ENCODE results near the gene DAD1.

The DAD1 gene

DNA sequence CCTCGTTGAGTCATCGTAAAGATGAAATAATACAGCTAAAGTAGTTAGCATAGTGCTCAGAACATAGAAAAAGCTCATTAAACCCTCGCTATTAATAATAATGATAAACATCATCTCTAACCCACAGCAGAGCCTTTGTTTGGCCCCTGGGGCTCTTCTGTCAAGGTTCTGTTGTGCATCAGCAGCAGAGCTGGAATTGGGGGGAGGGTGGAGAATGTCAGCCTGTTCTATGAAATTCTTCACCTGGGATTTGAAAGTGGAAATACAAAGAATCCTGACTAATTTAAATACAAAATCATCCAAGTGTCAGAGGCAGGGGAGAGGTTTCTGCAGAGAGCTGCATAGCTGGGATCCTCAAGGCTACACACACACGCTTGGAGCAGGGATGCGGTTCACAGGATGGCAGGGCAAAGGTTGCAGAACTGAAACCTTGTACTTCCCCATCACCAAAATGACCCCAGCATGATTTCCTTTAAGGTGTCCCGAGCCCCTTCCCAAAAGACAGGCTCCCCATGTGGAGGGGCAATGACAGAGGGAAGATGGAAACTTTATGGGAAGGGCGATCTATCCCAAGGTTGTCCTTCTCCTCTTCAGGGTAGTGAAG, 71.8 kb downstream of the DAD1 start:
- no peak for DNase-seq (ENCODE audit: low read depth in 2 of 2)

DNA sequence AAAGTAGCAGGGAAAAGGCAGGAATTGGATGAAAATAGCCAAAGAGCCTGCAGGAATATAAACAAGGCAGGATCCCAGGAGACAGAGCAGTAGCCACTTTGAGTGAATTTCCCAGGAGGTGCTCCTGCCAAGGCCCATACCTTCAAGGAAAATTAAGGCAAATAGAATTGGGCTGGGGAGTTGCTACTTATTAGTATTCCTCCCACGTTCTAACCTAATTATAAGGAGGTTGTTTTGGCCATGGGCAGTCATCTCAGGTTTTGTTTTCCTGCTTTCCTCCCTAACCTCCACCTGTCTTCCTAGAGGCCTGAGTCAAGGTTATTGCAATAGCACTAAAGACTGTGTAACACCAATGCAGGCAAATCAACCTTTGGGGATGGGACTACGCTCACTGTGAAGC, 73.1 kb downstream of the DAD1 start:
- no peak for DNase-seq (ENCODE audit: low read depth in 2 of 2)

Data from stimulated activated CD8-positive, alpha-beta memory T cell treated with anti-CD3 and anti-CD28 coated beads, Interleukin-2, amount 100 ng/mL, for 1 hour (primary cell).